ENCODE results near the gene AP2B1. TPM values are rescaled to one million over a fixed set of nuclear protein-coding genes. Genes with fewer than 3 reads are reported as not detected.
A peak's percentile ranks its signal among the peaks of the same experiment; 100 is the strongest.

AP2B1 gene
- total RNA-seq, 1 experiment from 2014 or later = 195 TPM

DNA sequence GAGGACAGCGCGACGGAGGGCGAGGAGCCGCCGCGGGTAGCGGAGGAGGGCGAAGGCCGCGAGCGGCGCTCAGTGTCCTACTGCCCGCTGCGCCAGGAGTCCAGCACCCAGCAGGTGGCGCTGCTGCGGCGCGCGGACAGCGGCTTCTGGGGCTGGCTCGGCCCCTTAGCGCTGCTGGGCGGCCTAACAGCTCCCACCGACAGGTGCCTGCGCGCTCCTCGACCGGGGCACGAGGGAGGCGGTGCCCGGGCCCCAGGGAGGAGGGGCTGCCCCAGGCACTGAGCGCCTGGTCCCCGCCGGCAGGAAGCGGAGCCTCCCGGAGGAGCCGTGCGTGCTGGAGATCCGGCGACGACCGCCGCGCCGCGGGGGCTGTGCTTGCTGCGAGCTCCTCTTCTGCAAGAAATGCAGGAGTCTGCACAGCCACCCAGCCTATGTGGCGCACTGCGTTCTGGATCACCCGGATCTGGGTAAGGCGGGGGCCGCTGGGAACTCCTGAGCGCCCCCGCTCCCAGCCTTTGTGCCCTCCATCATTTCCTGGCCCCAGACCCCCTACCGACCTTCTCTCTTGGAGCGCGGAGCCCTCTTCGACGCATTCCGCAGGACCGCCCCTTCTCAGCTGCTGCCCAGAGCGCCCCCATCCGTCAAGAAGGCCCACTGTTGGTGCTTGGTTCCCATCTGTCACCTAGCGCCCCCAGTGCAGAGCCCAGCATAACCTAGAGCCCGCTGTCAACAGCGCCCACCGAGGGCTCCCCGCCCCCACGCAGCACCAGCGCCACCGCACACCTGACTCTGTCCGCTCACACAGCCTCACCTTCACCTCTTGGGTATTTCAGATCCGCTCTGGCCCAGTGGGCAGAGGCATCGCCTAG, 177.2 kb downstream of the AP2B1 start (continued):
- no peak for TF ChIP-seq TCF7 (CRISPR knock-in tag; IDR thresholded peaks at IDR 0.05; ENCODE audit: low read depth)
- no peak for TF ChIP-seq ZNF671 (CRISPR knock-in tag; IDR thresholded peaks at IDR 0.05)
- TF ChIP-seq SP1 (CRISPR knock-in tag; conservative IDR thresholded peaks at IDR 0.05) = peak; percentile 20; the same call in 1 of the 2 replicates
- TF ChIP-seq, protein P1, sequence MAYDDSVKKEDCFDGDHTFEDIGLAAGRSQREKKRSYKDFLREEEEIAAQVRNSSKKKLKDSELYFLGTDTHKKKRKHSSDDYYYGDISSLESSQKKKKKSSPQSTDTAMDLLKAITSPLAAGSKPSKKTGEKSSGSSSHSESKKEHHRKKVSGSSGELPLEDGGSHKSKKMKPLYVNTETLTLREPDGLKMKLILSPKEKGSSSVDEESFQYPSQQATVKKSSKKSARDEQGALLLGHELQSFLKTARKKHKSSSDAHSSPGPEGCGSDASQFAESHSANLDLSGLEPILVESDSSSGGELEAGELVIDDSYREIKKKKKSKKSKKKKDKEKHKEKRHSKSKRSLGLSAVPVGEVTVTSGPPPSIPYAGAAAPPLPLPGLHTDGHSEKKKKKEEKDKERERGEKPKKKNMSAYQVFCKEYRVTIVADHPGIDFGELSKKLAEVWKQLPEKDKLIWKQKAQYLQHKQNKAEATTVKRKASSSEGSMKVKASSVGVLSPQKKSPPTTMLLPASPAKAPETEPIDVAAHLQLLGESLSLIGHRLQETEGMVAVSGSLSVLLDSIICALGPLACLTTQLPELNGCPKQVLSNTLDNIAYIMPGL (CRISPR knock-in tag; IDR thresholded peaks at IDR 0.05) = peak; percentile 100

DNA sequence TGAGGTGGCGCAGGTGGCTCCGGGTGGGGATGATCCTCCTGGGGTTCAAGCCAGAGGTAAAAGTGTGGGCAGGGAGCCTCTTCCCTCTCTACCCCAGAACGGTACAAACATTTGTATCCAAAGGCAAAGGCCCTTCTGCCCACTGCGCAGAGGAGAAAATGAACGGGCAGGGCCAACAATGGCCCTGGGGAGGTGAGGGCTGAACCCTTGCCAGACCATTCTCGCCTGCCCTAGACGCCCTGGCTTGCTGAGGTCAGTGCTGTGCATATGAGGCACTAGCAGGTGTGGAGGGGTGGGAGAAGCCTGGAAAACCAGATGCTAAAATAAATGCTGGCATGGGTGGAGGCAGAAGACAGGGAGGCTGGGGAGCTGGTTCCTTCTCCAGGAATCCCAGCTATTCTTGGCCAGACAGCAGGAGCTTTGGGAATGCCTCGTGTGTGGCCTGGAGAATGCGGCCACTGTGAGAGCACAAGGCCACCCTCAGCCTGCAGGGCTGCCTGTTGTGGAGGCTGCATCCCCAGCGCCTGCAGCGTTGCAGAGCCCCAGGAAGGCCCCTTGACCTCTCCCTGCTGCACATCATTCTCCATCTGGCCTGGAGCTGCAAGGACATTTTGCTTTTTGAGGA, 178.1 kb downstream of the AP2B1 start:
- peaks cover 7% of the 10 kb centered on the region for H3K27me3 Mint-ChIP-seq (ENCODE audit: low read depth)
- ChIA-PET CTCF (interaction anchor here (1.0 to 5.8 kb wide), 22 partner anchors 9 to 307 kb away, joined by 3 to 161 read pairs (median 12); partner anchors contain the start of genes GAS2L2, MMP28, RASL10B and TAF15), POLR2A (interaction anchor here (1.2 kb wide), 1 partner anchor 11 kb away, joined by 7 read pairs; no protein-coding TSS in a partner anchor)
- no peaks in the 10 kb centered on the region for H3K9me3 Mint-ChIP-seq
- no peak overlapping the region for H3K27ac Mint-ChIP-seq
- H3K4me1 Mint-ChIP-seq = peaks cover 17% of the 10 kb centered on the region
- TF ChIP-seq, protein P2, sequence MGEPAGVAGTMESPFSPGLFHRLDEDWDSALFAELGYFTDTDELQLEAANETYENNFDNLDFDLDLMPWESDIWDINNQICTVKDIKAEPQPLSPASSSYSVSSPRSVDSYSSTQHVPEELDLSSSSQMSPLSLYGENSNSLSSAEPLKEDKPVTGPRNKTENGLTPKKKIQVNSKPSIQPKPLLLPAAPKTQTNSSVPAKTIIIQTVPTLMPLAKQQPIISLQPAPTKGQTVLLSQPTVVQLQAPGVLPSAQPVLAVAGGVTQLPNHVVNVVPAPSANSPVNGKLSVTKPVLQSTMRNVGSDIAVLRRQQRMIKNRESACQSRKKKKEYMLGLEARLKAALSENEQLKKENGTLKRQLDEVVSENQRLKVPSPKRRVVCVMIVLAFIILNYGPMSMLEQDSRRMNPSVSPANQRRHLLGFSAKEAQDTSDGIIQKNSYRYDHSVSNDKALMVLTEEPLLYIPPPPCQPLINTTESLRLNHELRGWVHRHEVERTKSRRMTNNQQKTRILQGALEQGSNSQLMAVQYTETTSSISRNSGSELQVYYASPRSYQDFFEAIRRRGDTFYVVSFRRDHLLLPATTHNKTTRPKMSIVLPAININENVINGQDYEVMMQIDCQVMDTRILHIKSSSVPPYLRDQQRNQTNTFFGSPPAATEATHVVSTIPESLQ (CRISPR knock-in tag; IDR thresholded peaks at IDR 0.05) = no peak
- no peak for TF ChIP-seq ZNF396 (CRISPR knock-in tag; IDR thresholded peaks at IDR 0.05; ENCODE audit: borderline replicate concordance)
- TF ChIP-seq, protein P3, sequence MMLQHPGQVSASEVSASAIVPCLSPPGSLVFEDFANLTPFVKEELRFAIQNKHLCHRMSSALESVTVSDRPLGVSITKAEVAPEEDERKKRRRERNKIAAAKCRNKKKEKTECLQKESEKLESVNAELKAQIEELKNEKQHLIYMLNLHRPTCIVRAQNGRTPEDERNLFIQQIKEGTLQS (CRISPR knock-in tag; conservative IDR thresholded peaks at IDR 0.05) = no peak
- TF ChIP-seq ZNF317 (CRISPR knock-in tag; IDR thresholded peaks at IDR 0.05; ENCODE audit: borderline replicate concordance, low read depth) = no peak
- TF ChIP-seq SMAD3 (CRISPR knock-in tag; IDR thresholded peaks at IDR 0.05; ENCODE audit: borderline replicate concordance) = no peak
- TF ChIP-seq ZNF423 (CRISPR knock-in tag; IDR thresholded peaks at IDR 0.05) = no peak
- TF ChIP-seq IRF2 (CRISPR knock-in tag; IDR thresholded peaks at IDR 0.05; ENCODE audit: borderline replicate concordance, low read depth) = no peak
- TF ChIP-seq, protein P4, sequence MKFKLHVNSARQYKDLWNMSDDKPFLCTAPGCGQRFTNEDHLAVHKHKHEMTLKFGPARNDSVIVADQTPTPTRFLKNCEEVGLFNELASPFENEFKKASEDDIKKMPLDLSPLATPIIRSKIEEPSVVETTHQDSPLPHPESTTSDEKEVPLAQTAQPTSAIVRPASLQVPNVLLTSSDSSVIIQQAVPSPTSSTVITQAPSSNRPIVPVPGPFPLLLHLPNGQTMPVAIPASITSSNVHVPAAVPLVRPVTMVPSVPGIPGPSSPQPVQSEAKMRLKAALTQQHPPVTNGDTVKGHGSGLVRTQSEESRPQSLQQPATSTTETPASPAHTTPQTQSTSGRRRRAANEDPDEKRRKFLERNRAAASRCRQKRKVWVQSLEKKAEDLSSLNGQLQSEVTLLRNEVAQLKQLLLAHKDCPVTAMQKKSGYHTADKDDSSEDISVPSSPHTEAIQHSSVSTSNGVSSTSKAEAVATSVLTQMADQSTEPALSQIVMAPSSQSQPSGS (CRISPR knock-in tag; IDR thresholded peaks at IDR 0.05; ENCODE audit: borderline replicate concordance, low read depth) = no peak
- TF ChIP-seq SMAD4 (CRISPR knock-in tag; IDR thresholded peaks at IDR 0.05) = no peak
- TF ChIP-seq, protein P5, sequence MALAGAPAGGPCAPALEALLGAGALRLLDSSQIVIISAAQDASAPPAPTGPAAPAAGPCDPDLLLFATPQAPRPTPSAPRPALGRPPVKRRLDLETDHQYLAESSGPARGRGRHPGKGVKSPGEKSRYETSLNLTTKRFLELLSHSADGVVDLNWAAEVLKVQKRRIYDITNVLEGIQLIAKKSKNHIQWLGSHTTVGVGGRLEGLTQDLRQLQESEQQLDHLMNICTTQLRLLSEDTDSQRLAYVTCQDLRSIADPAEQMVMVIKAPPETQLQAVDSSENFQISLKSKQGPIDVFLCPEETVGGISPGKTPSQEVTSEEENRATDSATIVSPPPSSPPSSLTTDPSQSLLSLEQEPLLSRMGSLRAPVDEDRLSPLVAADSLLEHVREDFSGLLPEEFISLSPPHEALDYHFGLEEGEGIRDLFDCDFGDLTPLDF (CRISPR knock-in tag; IDR thresholded peaks at IDR 0.05) = no peak
- no peak for TF ChIP-seq KAT7 (CRISPR knock-in tag; IDR thresholded peaks at IDR 0.05; ENCODE audit: borderline replicate concordance)
- TF ChIP-seq, protein P6, sequence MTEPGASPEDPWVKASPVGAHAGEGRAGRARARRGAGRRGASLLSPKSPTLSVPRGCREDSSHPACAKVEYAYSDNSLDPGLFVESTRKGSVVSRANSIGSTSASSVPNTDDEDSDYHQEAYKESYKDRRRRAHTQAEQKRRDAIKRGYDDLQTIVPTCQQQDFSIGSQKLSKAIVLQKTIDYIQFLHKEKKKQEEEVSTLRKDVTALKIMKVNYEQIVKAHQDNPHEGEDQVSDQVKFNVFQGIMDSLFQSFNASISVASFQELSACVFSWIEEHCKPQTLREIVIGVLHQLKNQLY (CRISPR knock-in tag; IDR thresholded peaks at IDR 0.05) = no peak
- TF ChIP-seq, protein P7, sequence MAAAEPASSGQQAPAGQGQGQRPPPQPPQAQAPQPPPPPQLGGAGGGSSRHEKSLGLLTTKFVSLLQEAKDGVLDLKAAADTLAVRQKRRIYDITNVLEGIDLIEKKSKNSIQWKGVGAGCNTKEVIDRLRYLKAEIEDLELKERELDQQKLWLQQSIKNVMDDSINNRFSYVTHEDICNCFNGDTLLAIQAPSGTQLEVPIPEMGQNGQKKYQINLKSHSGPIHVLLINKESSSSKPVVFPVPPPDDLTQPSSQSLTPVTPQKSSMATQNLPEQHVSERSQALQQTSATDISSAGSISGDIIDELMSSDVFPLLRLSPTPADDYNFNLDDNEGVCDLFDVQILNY (CRISPR knock-in tag; IDR thresholded peaks at IDR 0.05) = no peak
- no peak for TF ChIP-seq ZNF219 (CRISPR knock-in tag; IDR thresholded peaks at IDR 0.05; ENCODE audit: borderline replicate concordance)
- no peak for TF ChIP-seq ZNF138 (CRISPR knock-in tag; conservative IDR thresholded peaks at IDR 0.05)
- H3K4me3 Mint-ChIP-seq = peak overlapping the region; percentile 80
- DNase-seq (ENCODE audit: low spot score) = no peak
- H3K36me3 Mint-ChIP-seq = no peaks in the 10 kb centered on the region
- ATAC-seq = no peak
